Amniotic epithelial cell (primary cell): ENCODE results near the gene USP15.
A peak's percentile ranks its signal among the peaks of the same experiment; 100 is the strongest.

ENCODE experiments used
- DNase-seq: peaks from one replicate; pipeline ENCODE4 v3.0.0-alpha.2; 2010; ENCODE audit warnings: low read depth

Gene USP15

DNA sequence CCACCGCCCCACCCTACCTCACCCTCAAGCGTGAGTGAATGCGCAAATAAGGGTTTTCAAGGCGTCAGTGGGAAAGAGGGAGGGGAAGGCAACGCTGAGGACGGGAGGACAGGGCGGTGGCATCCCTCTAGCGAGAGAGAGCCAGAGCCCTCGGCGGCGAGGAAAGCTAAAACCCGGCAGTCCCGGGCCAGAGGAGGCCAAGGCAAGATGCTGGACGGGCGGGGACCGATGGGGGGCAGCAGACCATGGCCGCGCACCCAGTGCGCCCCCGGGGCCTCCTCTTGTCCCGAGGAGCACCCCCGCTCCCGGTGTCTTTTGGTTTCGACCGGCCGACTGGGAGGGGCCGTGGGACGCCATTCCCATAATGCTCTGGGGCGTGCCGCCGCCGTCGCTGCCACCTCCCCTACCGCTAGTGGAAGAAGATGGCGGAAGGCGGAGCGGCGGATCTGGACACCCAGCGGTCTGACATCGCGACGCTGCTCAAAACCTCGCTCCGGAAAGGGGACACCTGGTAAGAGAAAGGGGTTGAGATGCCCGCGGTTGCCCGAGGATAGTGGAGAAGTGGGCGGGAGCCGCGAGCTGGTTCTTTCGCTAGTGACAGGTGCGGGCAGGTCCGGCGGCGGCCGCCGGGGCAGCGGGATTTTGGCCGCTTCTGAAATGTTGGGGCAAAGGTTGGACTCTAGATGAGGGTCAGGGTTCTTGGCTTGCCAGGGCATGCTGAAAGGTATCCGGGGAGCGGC lies at the start of gene USP15:
Gene USP15, plus strand, starts transcription at position 412 of the 740 bp plus-strand sequence. Its CDS starts 11 bp downstream, at position 423.
- DNase-seq = peak; percentile 95

DNA sequence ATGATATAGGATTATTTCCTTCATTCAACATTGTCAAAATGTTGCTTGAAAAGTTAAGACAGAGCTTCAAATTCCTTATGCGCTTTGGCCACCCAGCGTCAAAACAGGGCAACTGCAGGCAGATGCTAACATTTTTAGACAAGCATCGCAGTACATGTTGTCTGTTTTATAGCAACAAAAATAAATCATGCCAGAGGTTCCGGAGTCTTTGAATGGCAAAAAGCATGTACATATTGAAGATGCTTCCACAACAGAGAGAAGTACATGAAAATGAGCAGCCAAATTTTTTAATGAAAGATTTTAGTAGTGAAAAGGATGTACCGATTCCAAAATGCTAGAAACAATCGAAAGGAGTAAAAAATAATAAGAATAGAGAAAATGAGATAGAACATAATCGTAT lies 49.8 kb upstream of the USP15 start:
- DNase-seq = peak; percentile 71

DNA sequence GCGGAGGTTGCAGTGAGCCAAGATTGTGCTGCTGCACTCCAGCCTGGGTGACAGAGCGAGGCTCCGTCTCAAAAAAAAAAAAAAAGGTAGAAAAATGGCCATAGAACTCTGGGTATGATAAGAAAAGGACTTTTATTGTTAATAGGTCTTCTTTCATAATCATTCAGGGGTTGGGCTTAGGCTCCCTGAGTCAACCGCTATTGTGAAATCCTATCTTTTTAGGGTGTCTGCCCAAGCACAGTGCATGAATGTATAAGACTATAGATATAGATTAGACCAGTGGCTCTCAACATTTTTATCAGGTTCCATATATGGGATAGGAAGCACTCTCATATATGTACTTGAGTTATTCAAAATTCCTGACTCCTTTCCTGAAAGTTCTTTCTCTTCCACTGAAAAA lies 48.7 kb upstream of the USP15 start:
- DNase-seq = peak; percentile 59

- peak; percentile 60 for DNase-seq
These were observed 45.4 kb upstream of the USP15 start for GRCh38 chr12:62214846-62215245.

GRCh38 chr12:62215506-62215905 lies 44.7 kb upstream of the USP15 start:
- DNase-seq = peak; percentile 82

- no peak for DNase-seq
These were observed 42.6 kb upstream of the USP15 start for GRCh38 chr12:62217466-62218194.

DNA sequence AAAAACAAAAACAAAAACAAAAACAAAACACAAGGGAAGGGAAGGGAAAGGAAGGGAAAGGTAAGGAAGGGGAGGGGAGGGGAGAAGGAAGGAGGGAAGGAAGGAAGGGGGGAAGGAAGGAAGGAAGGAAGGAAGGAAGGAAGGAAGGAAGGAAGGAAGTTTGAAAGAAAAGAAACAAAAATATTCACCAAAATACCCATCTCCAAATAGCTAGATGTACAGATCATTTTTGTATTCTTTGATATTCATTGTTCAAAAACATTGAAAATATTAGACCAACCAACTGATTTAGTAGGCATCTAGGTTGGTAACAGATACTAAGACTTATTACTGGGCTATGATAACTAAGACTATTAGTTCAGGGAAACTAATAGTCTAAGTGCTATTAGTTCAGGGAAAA lies 39.1 kb upstream of the USP15 start:
- DNase-seq = no peak

GRCh38 chr12:62224601-62225000 lies 35.6 kb upstream of the USP15 start:
- DNase-seq = no peak

DNA sequence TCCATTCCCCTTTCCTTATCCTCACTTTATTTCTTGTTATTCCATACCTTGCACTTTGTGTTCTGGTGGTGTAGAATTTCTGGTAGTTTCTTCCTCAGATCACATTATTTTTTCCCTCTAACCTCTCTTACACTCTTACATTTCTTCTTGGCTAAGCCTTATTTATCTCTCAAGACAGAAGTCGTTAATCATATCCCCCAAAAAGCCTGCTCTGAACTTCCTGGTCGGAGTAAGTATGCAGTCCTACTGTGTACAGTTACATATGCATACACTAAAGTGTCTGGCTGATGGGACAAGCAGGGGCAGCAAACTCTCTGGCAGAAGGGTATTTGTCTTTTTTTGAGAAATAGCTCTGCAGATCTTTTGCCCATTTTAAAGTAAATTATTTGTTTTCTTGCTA lies 33.1 kb upstream of the USP15 start:
- DNase-seq = no peak

DNA sequence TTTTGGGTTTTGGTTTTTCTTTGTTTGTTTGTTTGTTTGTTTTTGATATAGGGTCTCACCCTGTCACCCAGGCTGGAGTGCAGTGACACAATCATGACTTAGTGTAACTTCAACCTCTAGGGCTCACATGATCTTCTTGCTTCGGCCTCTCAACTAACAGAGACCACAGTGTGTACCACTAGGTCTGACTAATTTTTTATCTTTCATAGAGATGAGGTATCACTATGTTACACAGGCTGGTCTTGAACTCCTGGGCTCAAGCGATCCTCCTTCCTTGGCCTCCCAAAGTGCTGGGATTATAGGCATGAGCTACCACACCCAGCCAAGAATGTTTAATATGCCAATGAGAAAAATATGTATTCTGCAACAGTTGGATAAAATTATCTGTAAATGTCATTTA lies 29.6 kb upstream of the USP15 start:
- DNase-seq = no peak

DNA sequence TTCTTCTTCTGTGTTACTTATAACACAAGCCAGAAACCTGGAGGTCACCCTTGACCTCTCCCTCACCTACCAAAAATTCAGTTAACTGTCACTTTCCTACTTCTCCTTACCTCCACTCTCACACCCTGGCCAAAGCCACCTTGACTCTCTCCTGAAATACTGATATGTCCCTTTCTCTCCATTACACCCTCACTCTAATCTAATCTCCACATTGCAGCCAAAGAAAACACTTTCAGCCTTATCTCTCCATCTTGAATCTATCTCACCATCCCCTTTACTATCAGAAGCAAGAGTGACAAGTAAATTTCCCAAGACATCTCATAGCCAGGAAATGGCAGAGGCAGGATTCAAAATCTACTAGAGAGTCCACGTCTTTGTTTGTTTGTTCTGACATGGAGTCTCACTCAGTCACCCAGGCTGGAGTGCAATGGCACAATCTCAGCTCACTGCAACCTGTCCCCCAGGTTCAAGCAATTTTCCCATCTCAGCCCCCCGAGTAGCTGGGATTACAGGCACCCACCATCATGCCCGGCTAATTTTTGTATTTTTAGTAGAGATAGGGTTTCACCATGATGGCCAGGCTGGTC lies 28.0 kb upstream of the USP15 start:
- no peak for DNase-seq

GRCh38 chr12:62233805-62234204 lies 26.4 kb upstream of the USP15 start:
- DNase-seq = no peak

DNA sequence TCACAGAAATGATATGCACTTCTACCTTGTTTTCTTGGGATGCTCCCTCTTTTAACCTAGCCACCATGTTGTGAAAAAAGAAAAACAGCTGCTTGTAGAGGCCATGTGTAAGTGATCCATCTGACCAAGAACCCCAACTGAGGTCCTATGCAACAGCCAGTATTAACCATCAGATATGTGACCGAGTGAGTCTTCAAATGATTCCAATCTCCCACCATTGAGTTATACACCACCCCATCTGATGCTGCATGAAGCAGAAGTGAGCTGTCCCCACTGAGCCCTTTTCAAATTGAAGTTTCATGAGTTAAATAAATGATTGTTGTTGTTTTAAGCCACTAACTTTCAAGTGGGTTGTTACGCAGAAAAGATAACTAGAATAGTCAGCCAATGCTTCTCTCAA lies 20.6 kb upstream of the USP15 start:
- no peak for DNase-seq

GRCh38 chr12:62247281-62248045 lies 12.7 kb upstream of the USP15 start:
- no peak for DNase-seq

DNA sequence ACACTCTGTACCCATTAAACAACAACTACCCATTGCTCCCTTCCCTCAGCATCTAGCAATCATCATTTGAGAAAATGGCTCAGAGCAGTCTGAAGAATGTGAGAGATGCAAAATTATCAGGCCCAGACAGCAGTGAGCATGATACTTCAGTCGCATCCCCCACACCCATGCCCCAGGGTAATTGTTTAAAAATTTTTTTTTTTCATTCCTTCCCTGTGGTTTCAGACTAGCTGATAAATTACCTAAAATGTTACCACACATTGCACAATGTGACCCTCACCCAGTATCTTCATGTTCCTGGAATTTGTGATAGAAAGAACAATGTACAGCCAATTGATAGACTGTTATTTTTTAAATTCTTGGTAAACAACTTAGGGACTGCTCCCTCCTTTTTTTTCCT lies 11.3 kb upstream of the USP15 start:
- peak; percentile 97 for DNase-seq

DNA sequence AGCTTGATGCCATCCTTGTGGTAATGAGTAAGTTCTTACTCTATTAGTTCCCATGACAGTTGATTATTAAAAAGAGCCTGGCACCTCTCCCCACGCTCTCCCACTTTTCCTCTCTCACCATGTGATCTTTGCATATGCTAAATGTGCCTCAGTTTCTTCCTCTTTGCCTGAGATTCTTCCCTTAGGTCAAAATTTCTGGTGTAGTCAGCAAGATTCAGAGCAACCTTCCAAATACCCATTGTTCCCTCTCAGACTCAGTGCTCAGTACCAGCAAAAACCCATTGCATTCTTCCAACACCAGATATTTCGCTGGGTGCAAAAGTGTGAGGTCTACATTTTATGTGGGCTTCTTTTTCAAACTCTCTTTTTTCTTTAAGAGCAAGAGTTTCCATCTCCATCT lies 10.8 kb upstream of the USP15 start:
- no peak for DNase-seq

DNA sequence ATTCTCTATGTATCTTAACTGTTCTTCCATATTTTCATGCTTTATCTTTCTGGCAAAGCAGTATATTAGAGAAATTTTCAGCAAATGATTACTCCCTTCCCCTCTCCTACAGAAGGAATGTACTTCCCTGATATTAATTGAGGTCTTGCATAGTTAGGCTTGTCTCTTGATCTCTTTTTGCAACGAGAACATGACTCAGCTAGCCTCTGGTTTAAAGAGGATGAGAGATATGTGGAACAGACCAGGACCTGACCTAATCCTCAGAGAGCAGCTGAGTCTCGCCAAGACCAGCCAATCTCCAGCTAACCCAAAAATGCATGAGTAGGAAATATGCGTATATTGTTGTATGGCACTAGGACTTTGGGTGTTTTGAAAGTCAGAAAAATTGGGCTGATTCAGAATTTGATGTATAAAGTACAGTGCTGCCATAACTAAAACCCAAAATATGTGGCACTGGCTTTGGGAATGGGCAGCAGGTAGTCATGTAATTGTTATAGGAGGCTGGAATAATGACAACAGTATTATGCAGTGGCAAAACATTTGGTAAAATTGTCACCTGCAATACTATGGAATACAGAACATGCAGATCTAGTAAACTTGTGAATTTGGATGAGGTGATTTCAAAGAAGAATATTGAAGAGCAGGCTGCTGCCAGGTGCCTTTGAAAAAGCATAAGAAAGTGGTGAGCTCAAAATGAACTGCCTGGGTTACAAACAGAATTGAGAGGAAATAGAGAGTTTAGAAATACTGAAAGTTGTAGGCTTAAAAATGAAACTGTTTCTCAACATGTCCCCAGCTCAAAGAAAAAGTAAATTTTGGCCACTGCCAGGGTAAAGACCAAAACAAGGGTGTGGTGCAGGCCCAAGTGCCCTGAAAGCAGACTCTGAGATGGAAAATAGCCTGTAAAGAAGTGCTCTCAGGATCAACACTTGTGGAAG lies 9.3 kb upstream of the USP15 start:
- peak; percentile 97 for DNase-seq

DNA sequence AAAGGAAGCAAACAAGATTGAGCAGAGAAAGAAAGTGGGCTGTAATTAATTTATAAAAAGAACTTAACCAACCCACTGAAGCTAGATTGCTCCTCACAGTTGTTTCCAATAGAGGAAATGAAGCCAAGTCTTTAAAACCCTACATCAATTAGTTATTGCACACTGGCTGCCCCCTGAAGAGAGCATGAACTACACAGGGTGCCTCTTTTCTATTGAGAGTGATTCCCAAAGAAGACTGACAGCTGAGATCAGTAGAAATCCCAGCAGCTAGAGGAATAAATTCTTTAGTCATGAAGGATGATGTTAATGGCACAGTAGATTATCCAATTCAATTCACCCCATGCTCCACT lies 8.6 kb upstream of the USP15 start:
- DNase-seq = no peak

- peak; percentile 82 for DNase-seq
These were observed 7.6 kb upstream of the USP15 start for GRCh38 chr12:62252576-62252975.

DNA sequence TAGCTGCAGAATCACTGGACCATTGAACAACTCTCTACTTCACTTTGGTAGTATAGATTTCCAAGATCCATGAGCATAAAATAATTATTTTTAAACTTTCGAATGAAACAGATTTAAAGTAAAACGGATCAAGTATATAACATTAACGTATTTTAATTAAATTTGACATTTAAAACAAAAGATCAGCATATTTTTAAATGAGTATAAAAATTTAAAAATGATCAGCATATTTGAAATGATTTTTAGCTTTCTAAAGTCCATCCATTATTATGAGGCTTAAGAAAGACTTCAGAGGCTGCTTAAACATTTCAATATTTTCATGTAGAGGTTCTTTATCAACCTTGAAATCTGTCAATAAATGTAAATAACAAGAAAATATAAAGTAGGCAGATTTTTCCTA lies 5.2 kb upstream of the USP15 start:
- no peak for DNase-seq

- DNase-seq = peak; percentile 76
These were observed 3.7 kb upstream of the USP15 start for GRCh38 chr12:62256408-62257096.
